LNCaP clone FGC (cell line): ENCODE data around the gene C1orf115.

Source experiments
- DNase-seq: peaks from one replicate; pipeline ENCODE4 v3.0.0-alpha.2; 2011; ENCODE audit warnings: low read depth
- H3K4me3 ChIP-seq: 2 replicates; pipeline ENCODE4 v1.5.1; 2011; ENCODE audit warnings: mild to moderate bottlenecking, low read depth, low read length, control low read depth
- TF ChIP-seq, protein P1 (sequence below): IDR thresholded peaks from 2 replicates; pipeline ENCODE4 v1.5.1; 2012; ENCODE audit warnings: mild to moderate bottlenecking; ENCODE audit not compliant: control insufficient read depth, insufficient read depth; ENCODE audit errors: extremely low read depth

C1orf115 gene

DNA sequence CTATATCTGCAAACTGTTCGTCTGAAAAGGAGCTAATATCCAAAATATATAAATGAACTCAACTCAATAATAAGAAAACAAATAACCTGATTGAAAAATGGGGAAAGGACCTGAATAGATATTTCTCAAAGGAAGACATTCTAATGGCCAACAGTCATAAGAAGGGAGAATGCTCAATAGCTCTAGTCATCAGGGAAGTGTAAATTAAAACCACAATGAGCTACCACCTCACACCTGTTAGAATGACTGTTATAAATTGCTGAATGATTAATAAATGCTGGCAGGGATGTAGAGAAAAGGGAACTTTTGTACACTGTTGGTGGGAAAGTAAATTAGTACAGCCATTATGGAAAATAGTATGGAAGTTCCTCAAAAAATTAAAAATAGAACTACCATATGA lies 21.2 kb upstream of the C1orf115 start:
- no peak overlapping the region for H3K4me3 ChIP-seq
- TF ChIP-seq, protein P1, sequence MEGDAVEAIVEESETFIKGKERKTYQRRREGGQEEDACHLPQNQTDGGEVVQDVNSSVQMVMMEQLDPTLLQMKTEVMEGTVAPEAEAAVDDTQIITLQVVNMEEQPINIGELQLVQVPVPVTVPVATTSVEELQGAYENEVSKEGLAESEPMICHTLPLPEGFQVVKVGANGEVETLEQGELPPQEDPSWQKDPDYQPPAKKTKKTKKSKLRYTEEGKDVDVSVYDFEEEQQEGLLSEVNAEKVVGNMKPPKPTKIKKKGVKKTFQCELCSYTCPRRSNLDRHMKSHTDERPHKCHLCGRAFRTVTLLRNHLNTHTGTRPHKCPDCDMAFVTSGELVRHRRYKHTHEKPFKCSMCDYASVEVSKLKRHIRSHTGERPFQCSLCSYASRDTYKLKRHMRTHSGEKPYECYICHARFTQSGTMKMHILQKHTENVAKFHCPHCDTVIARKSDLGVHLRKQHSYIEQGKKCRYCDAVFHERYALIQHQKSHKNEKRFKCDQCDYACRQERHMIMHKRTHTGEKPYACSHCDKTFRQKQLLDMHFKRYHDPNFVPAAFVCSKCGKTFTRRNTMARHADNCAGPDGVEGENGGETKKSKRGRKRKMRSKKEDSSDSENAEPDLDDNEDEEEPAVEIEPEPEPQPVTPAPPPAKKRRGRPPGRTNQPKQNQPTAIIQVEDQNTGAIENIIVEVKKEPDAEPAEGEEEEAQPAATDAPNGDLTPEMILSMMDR = no peak
- no peak for DNase-seq

DNA sequence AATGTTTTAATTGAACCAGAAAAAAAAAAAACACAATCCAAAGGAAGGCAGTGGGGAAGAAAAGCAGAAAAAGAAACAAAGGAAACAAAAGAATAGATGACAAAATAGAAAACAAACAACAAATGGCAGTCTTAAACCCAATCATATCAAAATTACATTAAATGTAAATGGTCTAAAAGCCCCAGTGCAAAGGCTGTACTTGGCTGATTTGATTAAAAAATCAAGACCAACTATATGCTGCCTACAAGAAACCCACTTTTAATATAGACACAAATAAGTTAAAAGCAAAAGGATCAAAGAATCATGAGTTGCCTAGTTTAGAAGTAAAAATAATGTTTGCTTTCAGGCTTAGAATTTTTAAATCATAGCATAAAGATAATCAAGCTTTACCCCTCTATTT lies 19.8 kb upstream of the C1orf115 start:
- TF ChIP-seq, protein P1 = no peak
- H3K4me3 ChIP-seq = no peak overlapping the region
- no peak for DNase-seq

DNA sequence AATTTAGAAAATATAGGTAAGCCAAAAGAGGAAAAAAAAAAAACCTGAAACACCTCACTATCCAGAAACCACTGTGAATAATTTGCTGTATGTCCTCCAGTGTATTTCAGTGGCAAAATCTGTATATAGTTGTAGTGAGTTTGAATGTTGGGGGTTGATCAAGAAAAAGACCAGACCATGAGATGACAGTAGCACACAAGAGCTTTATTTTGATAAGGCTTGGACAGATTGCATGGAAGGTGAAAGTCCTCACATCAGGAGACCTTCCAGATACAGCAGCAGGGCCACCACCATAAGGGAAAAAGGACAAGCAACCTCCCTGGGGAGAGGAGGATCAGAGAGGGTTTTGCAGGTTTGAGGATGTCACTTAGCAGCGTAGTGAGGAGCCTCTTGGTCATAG lies 16.2 kb upstream of the C1orf115 start:
- DNase-seq = no peak
- TF ChIP-seq, protein P1 = no peak
- no peak overlapping the region for H3K4me3 ChIP-seq

DNA sequence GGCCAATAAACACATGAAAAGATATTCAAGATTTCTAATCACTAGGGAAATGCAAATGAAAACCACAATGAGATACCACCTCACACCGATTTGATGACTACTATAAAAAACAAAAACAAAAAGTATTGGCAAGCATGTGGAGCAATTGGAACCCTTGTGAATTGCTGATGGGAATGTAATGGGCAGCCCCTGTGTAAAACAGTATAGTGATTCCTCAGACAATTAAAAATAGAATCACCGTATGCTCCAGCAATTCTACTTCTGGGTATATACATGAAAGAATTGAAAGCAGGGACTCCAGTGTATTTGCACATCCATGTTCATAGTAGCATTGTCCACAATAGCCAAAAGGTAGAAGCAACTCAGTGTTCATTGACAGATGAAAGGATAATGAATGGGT lies 12.9 kb upstream of the C1orf115 start:
- no peak for DNase-seq
- TF ChIP-seq, protein P1 = no peak
- H3K4me3 ChIP-seq = no peak overlapping the region

DNA sequence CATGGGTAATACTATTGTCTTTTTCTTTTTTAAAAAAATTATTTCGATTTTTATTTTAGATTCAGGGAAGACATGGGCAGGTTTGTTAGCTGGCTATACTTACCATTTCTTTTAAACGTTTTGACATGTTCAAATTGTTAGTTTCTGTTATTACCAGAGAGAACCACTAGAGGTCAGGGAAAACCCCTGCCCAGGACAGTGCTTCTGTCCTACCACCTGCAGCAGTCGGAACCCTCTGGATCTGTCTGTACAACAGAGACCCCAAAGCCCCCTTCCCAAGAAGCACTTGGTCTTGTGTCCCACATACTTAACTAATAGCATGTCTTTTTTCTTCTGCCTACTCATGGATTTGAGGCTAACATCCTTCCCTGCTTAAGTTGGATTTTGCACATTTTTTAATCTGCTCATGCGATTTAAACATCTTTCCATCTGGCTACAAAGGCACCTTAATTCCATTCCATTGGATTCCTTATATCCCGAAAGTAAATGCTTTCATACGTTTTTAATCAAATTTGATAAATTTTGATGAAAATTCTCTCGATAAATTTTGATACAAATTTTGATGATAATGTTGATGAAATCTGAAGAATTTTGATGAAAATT lies 10.0 kb upstream of the C1orf115 start:
- no peak overlapping the region for H3K4me3 ChIP-seq
- TF ChIP-seq, protein P1 = peak; percentile 72
- DNase-seq = no peak

DNA sequence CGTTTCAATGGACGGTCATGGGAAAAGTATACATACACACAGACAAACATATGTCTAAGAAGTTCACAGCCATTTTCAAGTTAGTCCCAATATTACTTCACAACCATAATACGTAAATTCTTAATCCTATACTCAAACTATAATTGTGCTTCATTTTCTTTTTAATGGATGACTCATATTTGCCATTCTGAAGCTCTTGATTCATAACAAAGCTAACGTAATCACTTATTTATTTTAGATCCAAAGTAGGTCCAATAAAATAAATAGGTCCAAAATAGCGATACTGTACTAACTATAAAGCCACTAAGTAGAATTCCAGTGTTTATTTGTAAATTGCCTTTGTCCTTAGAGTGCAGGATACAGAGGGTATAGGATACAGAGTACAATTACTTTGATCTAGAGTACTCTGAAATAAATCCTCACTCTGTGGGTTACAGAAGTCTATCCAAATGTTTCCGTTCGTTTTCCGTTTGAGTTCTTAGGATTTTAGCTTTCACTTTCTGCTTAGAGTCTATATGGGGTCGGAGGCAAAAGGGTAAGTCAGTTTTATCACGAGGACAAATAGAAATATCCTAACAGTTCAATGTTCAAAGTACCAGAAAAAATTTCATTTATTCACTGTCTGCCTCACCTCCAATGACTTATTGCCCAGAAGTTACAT lies 8.8 kb upstream of the C1orf115 start:
- TF ChIP-seq, protein P1 = no peak
- no peak overlapping the region for H3K4me3 ChIP-seq
- DNase-seq = no peak
